A549 (cell line): Measurements from ENCODE around the gene IGF2R.

ENCODE experiments used
- BCL3 ChIP-seq: fragments of >200 bp; sonication (Bioruptor Twin); formaldehyde crosslinking; IDR thresholded peaks from 3 replicates; pipeline ENCODE4 v1.6.1; 2016
- CTCF ChIP-seq: fragments of >200 bp; sonication (Bioruptor Twin); formaldehyde crosslinking; IDR thresholded peaks from 3 replicates; pipeline ENCODE4 v1.5.1; 2016
- MAFK ChIP-seq: fragments of 450-650 bp; IDR thresholded peaks from 2 replicates; pipeline ENCODE4 v1.6.1; 2014; ENCODE audit not compliant: partially characterized antibody
- MYC ChIP-seq: IDR thresholded peaks from 2 replicates; pipeline ENCODE4 v1.6.1; 2012; ENCODE audit warnings: mild to moderate bottlenecking, inconsistent platforms, low read length, improper control_type of control experiment, borderline replicate concordance
- RAD21 ChIP-seq, 2 experiments: fragments of >200 bp in 1 of 2; sonication (Bioruptor Twin) in 1 of 2; formaldehyde crosslinking in 1 of 2; IDR thresholded peaks in 1 of 2; conservative IDR thresholded peaks in 1 of 2; 2 replicates in 1 of 2; 3 replicates in 1 of 2; pipeline ENCODE4 v1.6.1; 2012 to 2018; ENCODE audit warnings: inconsistent platforms in 1 of 2
- TFCP2L1 ChIP-seq: fragments of 250-450 bp; sonication (Bioruptor Pico); IDR thresholded peaks from 2 replicates; pipeline ENCODE4 v1.5.0; 2021; ENCODE audit warnings: mild to moderate bottlenecking

GRCh38 chr6:160086754-160087153, 117.9 kb downstream of the IGF2R start:
- no peak for TF ChIP-seq CTCF
- no peak for TF ChIP-seq TFCP2L1 (CRISPR knock-in tag)
- no peak for TF ChIP-seq BCL3
- no peak for TF ChIP-seq RAD21 (conservative IDR thresholded peaks at IDR 0.05 in 1 of 2, IDR thresholded peaks at IDR 0.05 in 1 of 2)
- TF ChIP-seq MAFK = no peak
- no peak for TF ChIP-seq MYC
